Gastroesophageal sphincter (tissue), 4 donors: ENCODE data around the gene OR13C5. TPM values are rescaled to one million over a fixed set of nuclear protein-coding genes. Genes with fewer than 3 reads are reported as not detected.
"Not testable (repeated sequence)": the region's sequence is repeated elsewhere in the genome, so short reads cannot be mapped to it uniquely, and the experiment has no call there.

Experiments
- ATAC-seq: fragments of 150-250 bp; one replicate; pipeline ENCODE4 v1.9.1; 2016; ENCODE audit warnings: mild to moderate bottlenecking, moderate library complexity
- H3K27ac ChIP-seq, 4 donors: fragments of 200-600 bp; sonication (generic) in 3 of 4; 1 replicate in 3 of 4; 2 replicates in 1 of 4; pipeline ENCODE4 v1.5.1; 2016 to 2019
- H3K27me3 ChIP-seq: fragments of 200-600 bp; sonication (generic); one replicate; pipeline ENCODE4 v1.5.1; 2019
- H3K36me3 ChIP-seq, 2 donors: fragments of 200-600 bp; sonication (generic); one replicate each; pipeline ENCODE4 v1.5.1; 2019; ENCODE audit warnings: control low read depth in 1 of 2
- H3K4me1 ChIP-seq, 3 donors: fragments of 200-600 bp; sonication (generic); 1 replicate in 2 of 3; 2 replicates in 1 of 3; pipeline ENCODE4 v1.5.1; 2016 to 2019; ENCODE audit warnings: control low read depth in 2 of 3
- H3K4me3 ChIP-seq, 2 donors: fragments of 200-600 bp; sonication (generic); one replicate each; pipeline ENCODE4 v1.5.1; 2019; ENCODE audit warnings: mild to moderate bottlenecking in 1 of 2, moderate library complexity in 1 of 2
- H3K9me3 ChIP-seq, 3 donors: fragments of 200-600 bp; sonication (generic); one replicate each; pipeline ENCODE4 v1.5.1; 2017 to 2019; ENCODE audit warnings: control low read depth in 2 of 3
- CTCF ChIP-seq, 4 experiments: fragments of 200-600 bp in 2 of 4; fragments of 450-650 bp in 2 of 4; sonication (generic) in 1 of 4; IDR thresholded peaks; one replicate each; pipeline ENCODE4 v1.5.1; 2017 to 2019; ENCODE audit warnings: antibody characterized with exemption in 4 of 4, mild to moderate bottlenecking in 2 of 4, moderate library complexity in 2 of 4
- EP300 ChIP-seq: sonication (generic); formaldehyde crosslinking; IDR thresholded peaks from one replicate; pipeline ENCODE4 v1.6.1; 2017; ENCODE audit warnings: antibody characterized with exemption, mild to moderate bottlenecking
- POLR2A ChIP-seq, 2 donors: fragments of 450-650 bp; IDR thresholded peaks; one replicate each; pipeline ENCODE4 v1.6.1; 2017; ENCODE audit warnings: antibody characterized with exemption in 2 of 2, mild to moderate bottlenecking in 2 of 2, moderate library complexity in 1 of 2
- POLR2AphosphoS5 ChIP-seq: sonication (generic); formaldehyde crosslinking; IDR thresholded peaks from one replicate; pipeline ENCODE4 v1.6.1; 2017; ENCODE audit warnings: antibody characterized with exemption
- WGBS, 2 donors: methylation state at CpG; one replicate each; pipeline ENCODE4 v1.1.5; 2018; ENCODE audit warnings: low coverage in 1 of 2; 5-methylcytosine and 5-hydroxymethylcytosine counted together
- total RNA-seq, 4 donors: library from RNA; depleted of rRNA; stranded (reverse); fragments of >200 nt; gene quantifications; one replicate each; pipeline ENCODE4 v1.1.0, GENCODE V29; 2016

Gene OR13C5
- total RNA-seq, result not detected

GRCh38 chr9:104599313-104599712 lies at the start of gene OR13C5:
Gene OR13C5 (minus strand): TSS chr9:104599413. CDS start chr9:104599413, 0 bp downstream.
- H3K27ac ChIP-seq, H3K4me3 ChIP-seq, H3K36me3 ChIP-seq, ATAC-seq, H3K27me3 ChIP-seq, H3K4me1 ChIP-seq, H3K9me3 ChIP-seq: not testable (repeated sequence)

- H3K36me3 ChIP-seq, result no peaks in the 10 kb centered on the region
- H3K4me1 ChIP-seq, result no peaks in the 10 kb centered on the region
- H3K4me3 ChIP-seq, result no peak overlapping the region
- no peaks in the 10 kb centered on the region for H3K27me3 ChIP-seq
- no peak overlapping the region for H3K27ac ChIP-seq
- ATAC-seq, result no peak
- TF ChIP-seq EP300, result no peak
- no peak for TF ChIP-seq POLR2A (IDR thresholded peaks at IDR 0.05)
- TF ChIP-seq POLR2AphosphoS5, result no peak
- no peak for TF ChIP-seq CTCF (IDR thresholded peaks at IDR 0.05)
- peaks cover 0 to 41% (median 0%) of the 10 kb centered on the region in 3 donors for H3K9me3 ChIP-seq
Measured at GRCh38 chr9:104635456-104635855, 36.2 kb upstream of the OR13C5 start.

DNA sequence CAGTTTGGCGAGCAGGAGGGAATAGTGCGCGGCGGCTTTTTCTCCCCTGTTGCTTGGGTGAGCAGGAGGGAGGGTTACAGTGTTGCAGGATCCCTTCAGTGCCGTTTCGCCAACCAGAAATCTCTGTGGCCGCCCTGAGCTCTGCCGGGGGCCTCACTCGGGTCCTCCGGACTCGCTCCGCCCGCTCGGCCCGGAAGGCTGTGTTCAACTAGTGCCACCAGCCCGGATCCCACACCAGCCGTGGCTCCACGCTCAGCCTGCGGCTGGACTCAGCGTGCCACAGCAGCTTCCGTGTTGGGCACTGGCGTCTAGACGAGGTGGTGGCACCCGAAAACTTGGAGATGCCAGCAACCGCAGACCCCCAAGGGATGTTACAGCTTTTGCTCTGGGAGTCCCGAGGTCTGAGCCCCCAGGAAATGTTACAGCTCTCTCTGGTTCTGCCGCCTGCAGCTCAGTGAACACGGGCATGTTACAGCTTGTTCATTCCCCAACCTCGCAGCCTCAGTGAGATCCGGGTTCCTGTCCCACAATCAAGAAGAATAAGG lies 34.8 kb upstream of the OR13C5 start:
- H3K27me3 ChIP-seq, result no peaks in the 10 kb centered on the region
- no peaks in the 10 kb centered on the region for H3K4me1 ChIP-seq
- H3K36me3 ChIP-seq, result no peaks in the 10 kb centered on the region
- 90 to 97% methylated on average over 6 to 7 of the region's 30 CpGs for WGBS, 2 donors
- H3K27ac ChIP-seq, result no peak overlapping the region
- TF ChIP-seq EP300, result no peak
- TF ChIP-seq POLR2AphosphoS5, result no peak
- no peak for TF ChIP-seq CTCF (IDR thresholded peaks at IDR 0.05)
- TF ChIP-seq POLR2A (IDR thresholded peaks at IDR 0.05), result no peak
- no peak for ATAC-seq
- no peak overlapping the region for H3K4me3 ChIP-seq
- H3K9me3 ChIP-seq, result peaks cover 0 to 33% (median 0%) of the 10 kb centered on the region in 3 donors

GRCh38 chr9:104625964-104626363 lies 26.8 kb upstream of the OR13C5 start:
- not testable (repeated sequence) for H3K36me3 ChIP-seq, H3K4me1 ChIP-seq, ATAC-seq, H3K27me3 ChIP-seq, H3K4me3 ChIP-seq, H3K27ac ChIP-seq, H3K9me3 ChIP-seq

GRCh38 chr9:104618104-104618503 lies 18.9 kb upstream of the OR13C5 start, which contains the start of gene OR13C9:
Gene OR13C9 (minus strand): TSS chr9:104618204. CDS start chr9:104618204, 0 bp downstream.
- no peak for ATAC-seq
- Histone ChIP-seq H3K27ac (no peak within 1 kb of the TSS), H3K4me3 (no peak within 1 kb of the TSS), H3K27me3 (no peaks in the 10 kb centered on the region), H3K9me3 (peaks cover 0 to 5% (median 0%) of the 10 kb centered on the region in 3 donors), H3K36me3 (no peaks in the 10 kb centered on the region), H3K4me1 (no peaks in the 10 kb centered on the region)
- no peak for TF ChIP-seq EP300
- TF ChIP-seq POLR2AphosphoS5, result no peak
- TF ChIP-seq POLR2A (IDR thresholded peaks at IDR 0.05), result no peak
- no peak for TF ChIP-seq CTCF (IDR thresholded peaks at IDR 0.05)
- WGBS, 2 donors, result 45 to 69% methylated on average over 2 of the region's 2 CpGs

DNA sequence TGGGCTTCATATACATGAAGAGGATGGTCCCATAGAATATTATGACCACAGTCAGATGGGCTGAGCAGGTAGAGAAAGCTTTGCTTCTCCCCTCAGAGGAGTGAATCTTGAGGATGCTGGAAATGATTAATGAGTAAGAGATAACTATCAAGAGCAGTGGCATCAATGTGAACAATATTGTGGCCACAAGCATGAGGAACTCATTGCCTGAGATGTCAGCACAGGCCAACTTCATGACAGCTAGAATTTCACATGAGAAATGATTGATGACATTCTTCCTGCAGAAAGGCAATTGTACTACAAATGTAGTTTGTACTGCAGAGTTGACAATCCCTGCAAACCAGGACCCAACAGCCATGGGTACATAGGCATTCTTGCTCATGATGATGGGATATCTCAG lies 18.2 kb upstream of the OR13C5 start:
- H3K36me3 ChIP-seq, result no peaks in the 10 kb centered on the region

More for the DNA sequence above, 18.2 kb upstream of the OR13C5 start:
- TF ChIP-seq EP300, result no peak
- no peak for TF ChIP-seq POLR2AphosphoS5
- TF ChIP-seq CTCF (IDR thresholded peaks at IDR 0.05), result no peak
- TF ChIP-seq POLR2A (IDR thresholded peaks at IDR 0.05), result no peak
- Histone ChIP-seq H3K27ac (no peak overlapping the region), H3K4me3 (no peak overlapping the region), H3K4me1 (no peaks in the 10 kb centered on the region), H3K9me3 (peaks cover 0 to 5% (median 0%) of the 10 kb centered on the region in 3 donors), H3K27me3 (no peaks in the 10 kb centered on the region)
- no peak for ATAC-seq
